Astrocyte (in vitro differentiated cells and primary cell): ENCODE data around the gene ELOVL2.

Experiments
- EZH2 ChIP-seq: IDR thresholded peaks from 2 replicates; pipeline ENCODE4 v1.6.1; 2012; ENCODE audit warnings: mild to moderate bottlenecking, low read length, inconsistent platforms; ENCODE audit not compliant: insufficient read depth
- TF ChIP-seq, protein P1 (sequence below): IDR thresholded peaks from 2 replicates; pipeline ENCODE4 v1.5.1; 2011; ENCODE audit warnings: low read depth, mild to moderate bottlenecking, inconsistent platforms, low read length, moderate library complexity; ENCODE audit not compliant: insufficient read depth

DNA sequence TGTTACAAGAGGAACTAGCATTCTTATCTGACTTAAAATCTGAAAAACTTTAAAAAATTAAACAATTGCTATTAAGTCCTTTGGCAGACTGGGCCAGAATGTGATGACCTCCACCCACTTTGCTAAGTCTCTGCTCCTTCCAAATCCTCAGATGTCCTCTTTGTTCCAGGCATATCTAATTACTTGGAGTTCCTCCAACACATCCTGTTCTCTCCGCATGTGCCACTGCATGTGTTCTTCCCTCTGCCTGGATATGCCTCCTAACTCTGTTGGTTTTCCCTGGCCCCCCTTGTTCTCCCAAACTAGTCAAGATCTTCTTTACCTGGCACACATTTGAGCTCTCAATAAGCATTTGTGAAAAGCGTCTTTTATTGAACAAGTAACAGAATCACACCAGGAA lies 23.1 kb downstream of the ELOVL2 start:
- TF ChIP-seq, protein P1, sequence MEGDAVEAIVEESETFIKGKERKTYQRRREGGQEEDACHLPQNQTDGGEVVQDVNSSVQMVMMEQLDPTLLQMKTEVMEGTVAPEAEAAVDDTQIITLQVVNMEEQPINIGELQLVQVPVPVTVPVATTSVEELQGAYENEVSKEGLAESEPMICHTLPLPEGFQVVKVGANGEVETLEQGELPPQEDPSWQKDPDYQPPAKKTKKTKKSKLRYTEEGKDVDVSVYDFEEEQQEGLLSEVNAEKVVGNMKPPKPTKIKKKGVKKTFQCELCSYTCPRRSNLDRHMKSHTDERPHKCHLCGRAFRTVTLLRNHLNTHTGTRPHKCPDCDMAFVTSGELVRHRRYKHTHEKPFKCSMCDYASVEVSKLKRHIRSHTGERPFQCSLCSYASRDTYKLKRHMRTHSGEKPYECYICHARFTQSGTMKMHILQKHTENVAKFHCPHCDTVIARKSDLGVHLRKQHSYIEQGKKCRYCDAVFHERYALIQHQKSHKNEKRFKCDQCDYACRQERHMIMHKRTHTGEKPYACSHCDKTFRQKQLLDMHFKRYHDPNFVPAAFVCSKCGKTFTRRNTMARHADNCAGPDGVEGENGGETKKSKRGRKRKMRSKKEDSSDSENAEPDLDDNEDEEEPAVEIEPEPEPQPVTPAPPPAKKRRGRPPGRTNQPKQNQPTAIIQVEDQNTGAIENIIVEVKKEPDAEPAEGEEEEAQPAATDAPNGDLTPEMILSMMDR, result no peak
- TF ChIP-seq EZH2, result no peak
